HG03354 (cell line): ENCODE results near the gene TANGO2.

Source experiments
- ATAC-seq: cut with Tn5 transposase; IDR thresholded peaks from one replicate; pipeline ENCODE4 v1.9.1; 2021; ENCODE audit warnings: mild to moderate bottlenecking; ENCODE audit not compliant: unreplicated experiment, poor library complexity, severe bottlenecking

Gene TANGO2

GRCh38 chr22:20010307-20011122 is 10.4 kb upstream of the TANGO2 start:
- ATAC-seq = no peak

GRCh38 chr22:20011123-20011992 is 9.6 kb upstream of the TANGO2 start:
- no peak for ATAC-seq

GRCh38 chr22:20011993-20012740 is 8.7 kb upstream of the TANGO2 start:
- no peak for ATAC-seq

- no peak for ATAC-seq
These were observed 8.1 kb upstream of the TANGO2 start for GRCh38 chr22:20012741-20013331.

GRCh38 chr22:20013382-20013871 is 7.5 kb upstream of the TANGO2 start:
- no peak for ATAC-seq

- ATAC-seq = no peak
These were observed 6.3 kb upstream of the TANGO2 start for GRCh38 chr22:20014526-20015186.

GRCh38 chr22:20015187-20015625 is 5.7 kb upstream of the TANGO2 start:
- ATAC-seq = no peak

GRCh38 chr22:20015971-20016733 is 4.8 kb upstream of the TANGO2 start:
- ATAC-seq = no peak

GRCh38 chr22:20016734-20017621 is 3.9 kb upstream of the TANGO2 start, which contains the start of gene ARVCF:
ARVCF (minus strand) TSS chr22:20016823; CDS start chr22:19990794, 26,029 bp downstream.
- peak; percentile 60 for ATAC-seq

- ATAC-seq = no peak
These were observed 3.3 kb upstream of the TANGO2 start for GRCh38 chr22:20017622-20017958.

GRCh38 chr22:20018001-20018400 is 2.9 kb upstream of the TANGO2 start:
- no peak for ATAC-seq

GRCh38 chr22:20019661-20020532 is 1.0 kb upstream of the TANGO2 start:
- no peak for ATAC-seq

- ATAC-seq = no peak
These were observed 579 bp downstream of the TANGO2 start for GRCh38 chr22:20021196-20022181.

- no peak for ATAC-seq
These were observed 1.5 kb downstream of the TANGO2 start for GRCh38 chr22:20022231-20022977.
